GM13977 (cell line): ENCODE data around the gene COL15A1.

ENCODE experiments used
- DNase-seq: peaks from one replicate; pipeline ENCODE4 v3.0.0; 2012; ENCODE audit warnings: low spot score
- in situ Hi-C: fragments of 300-500 bp; cut with MboI; formaldehyde crosslinking; loops from one replicate; pipeline ENCODE4 v1.12.0; 2022; ENCODE audit warnings: low sequenced_read_pairs, low pct_unique_long_range_greater_than_20kb, mixed read lengths, inconsistent platforms; ENCODE audit not compliant: unreplicated experiment
- TF ChIP-seq, protein P1 (sequence below): IDR thresholded peaks from 2 replicates; pipeline ENCODE4 v1.5.1; 2012; ENCODE audit warnings: mild to moderate bottlenecking, control low read depth; ENCODE audit not compliant: insufficient read depth; ENCODE audit errors: extremely low read depth, missing control alignments

The COL15A1 gene

DNA sequence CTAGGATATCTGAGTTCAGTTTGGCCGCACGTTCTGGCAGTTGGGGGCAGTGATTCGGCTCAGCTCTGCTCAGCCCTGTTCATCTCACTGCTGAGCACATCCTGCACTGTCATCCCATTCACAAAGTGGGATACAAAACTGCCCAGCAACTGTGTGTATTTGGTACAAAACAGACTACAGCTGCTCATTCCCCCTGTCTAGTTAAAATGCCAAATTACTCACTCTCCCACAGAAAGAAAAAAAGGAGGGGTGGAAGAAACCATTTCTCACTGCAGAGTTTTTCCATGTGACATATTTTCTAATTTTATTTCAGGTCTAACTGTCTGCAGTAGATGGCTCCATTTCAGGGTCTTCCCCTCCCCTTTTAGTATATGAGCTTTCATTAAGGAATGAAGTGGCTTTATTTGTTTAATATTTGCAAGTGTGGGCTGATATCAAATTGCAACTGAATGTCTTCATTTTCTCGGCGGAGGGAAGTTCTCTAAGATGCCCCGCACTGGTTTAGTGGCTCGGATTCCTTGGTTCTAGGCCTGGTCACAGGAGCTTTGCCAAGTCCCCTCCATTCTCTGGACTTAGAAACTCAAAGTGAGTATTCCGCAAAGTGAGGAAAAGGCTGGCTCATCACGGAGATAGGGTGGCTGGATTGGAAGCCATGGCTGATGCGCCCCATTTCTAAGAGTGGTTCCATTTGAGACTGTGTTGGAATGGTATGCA lies 14.7 kb downstream of the COL15A1 start:
- DNase-seq, result no peak

GRCh38 chr9:98960409-98960808 lies 16.7 kb downstream of the COL15A1 start:
- TF ChIP-seq, protein P1, sequence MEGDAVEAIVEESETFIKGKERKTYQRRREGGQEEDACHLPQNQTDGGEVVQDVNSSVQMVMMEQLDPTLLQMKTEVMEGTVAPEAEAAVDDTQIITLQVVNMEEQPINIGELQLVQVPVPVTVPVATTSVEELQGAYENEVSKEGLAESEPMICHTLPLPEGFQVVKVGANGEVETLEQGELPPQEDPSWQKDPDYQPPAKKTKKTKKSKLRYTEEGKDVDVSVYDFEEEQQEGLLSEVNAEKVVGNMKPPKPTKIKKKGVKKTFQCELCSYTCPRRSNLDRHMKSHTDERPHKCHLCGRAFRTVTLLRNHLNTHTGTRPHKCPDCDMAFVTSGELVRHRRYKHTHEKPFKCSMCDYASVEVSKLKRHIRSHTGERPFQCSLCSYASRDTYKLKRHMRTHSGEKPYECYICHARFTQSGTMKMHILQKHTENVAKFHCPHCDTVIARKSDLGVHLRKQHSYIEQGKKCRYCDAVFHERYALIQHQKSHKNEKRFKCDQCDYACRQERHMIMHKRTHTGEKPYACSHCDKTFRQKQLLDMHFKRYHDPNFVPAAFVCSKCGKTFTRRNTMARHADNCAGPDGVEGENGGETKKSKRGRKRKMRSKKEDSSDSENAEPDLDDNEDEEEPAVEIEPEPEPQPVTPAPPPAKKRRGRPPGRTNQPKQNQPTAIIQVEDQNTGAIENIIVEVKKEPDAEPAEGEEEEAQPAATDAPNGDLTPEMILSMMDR, result no peak
- in situ Hi-C loops, result no loop called here

More for the DNA sequence above, 14.7 kb downstream of the COL15A1 start:
- in situ Hi-C loops, result no loop called here
- TF ChIP-seq, protein P1, result no peak

DNA sequence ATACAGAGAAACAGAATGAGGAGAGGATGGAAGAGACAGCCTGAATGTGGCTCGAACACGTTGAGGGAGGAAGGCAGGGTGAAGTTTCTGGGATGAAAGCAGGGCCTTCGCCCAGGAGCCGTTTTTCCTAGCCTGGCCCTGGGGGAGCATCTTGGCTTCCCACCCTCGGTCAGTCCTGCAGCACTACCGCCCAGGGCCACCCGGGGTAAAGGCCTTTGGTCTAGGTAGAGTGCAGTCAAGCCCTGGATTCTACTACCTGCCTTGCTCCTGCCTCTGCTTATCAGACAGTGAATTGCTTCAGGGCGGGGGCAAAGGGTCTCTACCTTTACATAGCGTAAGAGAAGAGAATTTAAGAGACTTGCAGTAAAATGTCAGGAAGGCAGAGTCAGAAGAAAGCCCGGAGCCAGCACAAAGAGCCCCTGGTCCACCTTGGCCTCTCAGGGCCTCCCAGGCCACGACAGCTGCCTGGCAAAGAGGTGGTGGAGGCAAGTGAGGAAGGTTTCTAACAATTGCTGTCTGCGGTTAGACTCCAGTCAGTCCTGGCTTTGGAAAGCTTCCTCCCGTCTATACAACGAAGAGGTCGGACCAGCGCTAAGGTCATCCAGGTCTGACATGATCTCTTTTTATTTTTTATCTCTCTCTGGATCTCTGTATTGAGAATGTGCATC lies 17.9 kb downstream of the COL15A1 start:
- in situ Hi-C loops, result no loop called here
- no peak for DNase-seq
- TF ChIP-seq, protein P1, result no peak

More at GRCh38 chr9:98960409-98960808, 16.7 kb downstream of the COL15A1 start:
- DNase-seq, result no peak

GRCh38 chr9:98962181-98962560 lies 18.5 kb downstream of the COL15A1 start:
- DNase-seq, result no peak
- TF ChIP-seq, protein P1, result no peak
- in situ Hi-C loops, result no loop called here

- in situ Hi-C loops, result no loop called here
- TF ChIP-seq, protein P1, result no peak
- no peak for DNase-seq
These were observed 19.2 kb downstream of the COL15A1 start for GRCh38 chr9:98962861-98963260.

DNA sequence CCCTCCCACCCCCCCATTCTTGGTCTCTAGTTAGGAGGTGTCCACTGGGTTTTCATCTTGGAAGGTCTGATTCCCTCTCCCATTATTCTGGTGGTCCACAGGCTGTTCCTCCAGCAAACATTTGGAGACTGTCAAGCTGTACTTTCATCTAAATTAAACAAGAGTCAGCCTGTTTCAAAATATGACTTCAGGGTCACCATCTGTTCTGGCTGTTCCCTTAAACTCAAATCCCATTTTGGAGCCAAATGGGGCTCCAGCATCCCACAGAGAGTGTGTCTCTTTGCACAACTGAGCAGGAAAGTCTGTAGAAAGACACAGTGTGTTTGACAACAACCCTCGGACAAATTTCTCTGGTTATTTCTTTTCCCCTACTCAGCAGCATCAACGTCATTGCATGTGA lies 20.5 kb downstream of the COL15A1 start:
- TF ChIP-seq, protein P1, result no peak
- DNase-seq, result no peak
- in situ Hi-C loops, result no loop called here
